ENCODE measurements around the gene PLCB1.
A peak's percentile ranks its signal among the peaks of the same experiment; 100 is the strongest.

Gene PLCB1

GRCh38 chr20:8244637-8245036 is 112.6 kb downstream of the PLCB1 start:
- no peak overlapping the region for H3K4me3 ChIP-seq (ENCODE audit: control insufficient read depth, low read depth, low read length)
- TF ChIP-seq CTCF (conservative IDR thresholded peaks at IDR 0.05; ENCODE audit: control insufficient read depth, insufficient read depth, low read depth, low read length) = no peak
- peak; percentile 73 for DNase-seq (ENCODE audit: low read depth)

- H3K4me3 ChIP-seq (ENCODE audit: control insufficient read depth, low read depth, low read length) = no peak overlapping the region
- no peak for DNase-seq (ENCODE audit: low read depth)
- no peak for TF ChIP-seq CTCF (conservative IDR thresholded peaks at IDR 0.05; ENCODE audit: control insufficient read depth, insufficient read depth, low read depth, low read length)
Observed at GRCh38 chr20:8246153-8246552, 114.1 kb downstream of the PLCB1 start.

GRCh38 chr20:8246716-8247115 is 114.7 kb downstream of the PLCB1 start:
- no peak for TF ChIP-seq CTCF (conservative IDR thresholded peaks at IDR 0.05; ENCODE audit: control insufficient read depth, insufficient read depth, low read depth, low read length)
- H3K4me3 ChIP-seq (ENCODE audit: control insufficient read depth, low read depth, low read length) = no peak overlapping the region
- DNase-seq (ENCODE audit: low read depth) = no peak

GRCh38 chr20:8248051-8248450 is 116.0 kb downstream of the PLCB1 start:
- no peak for TF ChIP-seq CTCF (conservative IDR thresholded peaks at IDR 0.05; ENCODE audit: control insufficient read depth, insufficient read depth, low read depth, low read length)
- no peak for DNase-seq (ENCODE audit: low read depth)
- H3K4me3 ChIP-seq (ENCODE audit: control insufficient read depth, low read depth, low read length) = no peak overlapping the region

- no peak for TF ChIP-seq CTCF (conservative IDR thresholded peaks at IDR 0.05; ENCODE audit: control insufficient read depth, insufficient read depth, low read depth, low read length)
- DNase-seq (ENCODE audit: low read depth) = no peak
- H3K4me3 ChIP-seq (ENCODE audit: control insufficient read depth, low read depth, low read length) = no peak overlapping the region
Observed at GRCh38 chr20:8249634-8250033, 117.6 kb downstream of the PLCB1 start.

GRCh38 chr20:8250539-8251200 is 118.6 kb downstream of the PLCB1 start:
- no peak for TF ChIP-seq CTCF (conservative IDR thresholded peaks at IDR 0.05; ENCODE audit: control insufficient read depth, insufficient read depth, low read depth, low read length)
- H3K4me3 ChIP-seq (ENCODE audit: control insufficient read depth, low read depth, low read length) = no peak overlapping the region
- no peak for DNase-seq (ENCODE audit: low read depth)

GRCh38 chr20:8251201-8251575 is 119.1 kb downstream of the PLCB1 start:
- TF ChIP-seq CTCF (conservative IDR thresholded peaks at IDR 0.05; ENCODE audit: control insufficient read depth, insufficient read depth, low read depth, low read length) = no peak
- no peak overlapping the region for H3K4me3 ChIP-seq (ENCODE audit: control insufficient read depth, low read depth, low read length)
- no peak for DNase-seq (ENCODE audit: low read depth)

Data from fibroblast of mammary gland (primary cell).